BJ (cell line): ENCODE data around the gene PODN. TPM values are rescaled to one million over a fixed set of nuclear protein-coding genes. Genes with fewer than 3 reads are reported as not detected.

Source experiments
- CTCF ChIA-PET: fragments of 350-600 bp; formaldehyde crosslinking; extraction: SDS; loops from one replicate; lab custom pipeline; 2021; ENCODE audit warnings: antibody characterized with exemption, inconsistent platforms; lab: Yijun Ruan, JAX
- POLR2A ChIA-PET: fragments of 300-600 bp; sonication (Branson Sonifier 250); formaldehyde crosslinking; extraction: SDS; loops from one replicate; lab custom pipeline; 2021; ENCODE audit warnings: antibody characterized with exemption; lab: Charles Lee
- DNase-seq: peaks from one replicate; pipeline ENCODE4 v3.0.0-alpha.2; 2011; ENCODE audit warnings: low read depth
- H3K27me3 ChIP-seq: 2 replicates; pipeline ENCODE4 v1.6.0; 2011; ENCODE audit warnings: low read length; ENCODE audit not compliant: control insufficient read depth, insufficient read depth
- H3K36me3 ChIP-seq: 2 replicates; pipeline ENCODE4 v1.5.1; 2011; ENCODE audit warnings: low read length; ENCODE audit not compliant: control insufficient read depth, insufficient read depth
- H3K4me3 ChIP-seq: 2 replicates; pipeline ENCODE4 v1.5.1; 2011; ENCODE audit warnings: low read depth, mild to moderate bottlenecking, control low read depth, low read length
- polyA plus RNA-seq: library from polyadenylated mRNA; depleted of rRNA; stranded (reverse); fragments of >200 nt; gene quantifications from 2 replicates; pipeline ENCODE4 v1.2.3, GENCODE V29; 2011
- TF ChIP-seq, protein P1 (sequence below): IDR thresholded peaks from 2 replicates; pipeline ENCODE4 v1.5.1; 2011; ENCODE audit warnings: low read depth, mild to moderate bottlenecking, control low read depth, inconsistent platforms, low read length, moderate library complexity; ENCODE audit not compliant: insufficient read depth

Gene PODN
- polyA plus RNA-seq, 1 experiment, result 107 TPM

DNA sequence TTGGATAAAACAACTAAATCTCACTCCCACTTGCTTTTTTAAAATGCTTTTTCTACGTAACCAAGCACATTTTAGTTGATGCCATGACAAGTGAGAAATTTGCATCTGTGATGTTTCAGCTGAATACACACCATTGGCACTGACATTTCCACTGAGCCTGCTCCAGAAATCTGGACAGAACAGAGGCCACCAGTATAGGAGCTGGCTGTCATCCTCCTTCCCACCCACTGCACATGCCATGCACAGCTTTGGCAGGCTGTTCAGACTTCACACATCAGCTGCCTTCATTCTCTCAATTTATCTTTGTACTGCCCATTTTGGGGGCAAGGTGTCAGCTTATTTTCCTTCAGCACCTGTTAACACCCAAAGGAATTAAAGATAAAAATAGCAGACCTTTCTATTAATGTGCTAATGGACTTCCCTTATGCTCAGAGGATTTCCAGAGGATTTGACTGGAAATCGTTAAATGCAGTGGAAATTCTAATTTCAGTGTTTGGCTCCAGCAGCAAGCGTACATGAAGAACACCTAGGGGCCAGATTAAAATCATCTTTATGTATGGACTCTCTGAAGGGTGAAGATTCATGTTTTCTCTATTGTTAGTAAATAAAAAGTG lies 12.9 kb upstream of the PODN start:
- TF ChIP-seq, protein P1, sequence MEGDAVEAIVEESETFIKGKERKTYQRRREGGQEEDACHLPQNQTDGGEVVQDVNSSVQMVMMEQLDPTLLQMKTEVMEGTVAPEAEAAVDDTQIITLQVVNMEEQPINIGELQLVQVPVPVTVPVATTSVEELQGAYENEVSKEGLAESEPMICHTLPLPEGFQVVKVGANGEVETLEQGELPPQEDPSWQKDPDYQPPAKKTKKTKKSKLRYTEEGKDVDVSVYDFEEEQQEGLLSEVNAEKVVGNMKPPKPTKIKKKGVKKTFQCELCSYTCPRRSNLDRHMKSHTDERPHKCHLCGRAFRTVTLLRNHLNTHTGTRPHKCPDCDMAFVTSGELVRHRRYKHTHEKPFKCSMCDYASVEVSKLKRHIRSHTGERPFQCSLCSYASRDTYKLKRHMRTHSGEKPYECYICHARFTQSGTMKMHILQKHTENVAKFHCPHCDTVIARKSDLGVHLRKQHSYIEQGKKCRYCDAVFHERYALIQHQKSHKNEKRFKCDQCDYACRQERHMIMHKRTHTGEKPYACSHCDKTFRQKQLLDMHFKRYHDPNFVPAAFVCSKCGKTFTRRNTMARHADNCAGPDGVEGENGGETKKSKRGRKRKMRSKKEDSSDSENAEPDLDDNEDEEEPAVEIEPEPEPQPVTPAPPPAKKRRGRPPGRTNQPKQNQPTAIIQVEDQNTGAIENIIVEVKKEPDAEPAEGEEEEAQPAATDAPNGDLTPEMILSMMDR, result no peak
- Histone ChIP-seq H3K36me3 (peaks cover 4% of the 10 kb centered on the region; the same call in 1 of the 2 replicates), H3K27me3 (no peaks in the 10 kb centered on the region), H3K4me3 (no peak overlapping the region)
- CTCF ChIA-PET, result no interaction called here
- POLR2A ChIA-PET, result no interaction called here
- no peak for DNase-seq

DNA sequence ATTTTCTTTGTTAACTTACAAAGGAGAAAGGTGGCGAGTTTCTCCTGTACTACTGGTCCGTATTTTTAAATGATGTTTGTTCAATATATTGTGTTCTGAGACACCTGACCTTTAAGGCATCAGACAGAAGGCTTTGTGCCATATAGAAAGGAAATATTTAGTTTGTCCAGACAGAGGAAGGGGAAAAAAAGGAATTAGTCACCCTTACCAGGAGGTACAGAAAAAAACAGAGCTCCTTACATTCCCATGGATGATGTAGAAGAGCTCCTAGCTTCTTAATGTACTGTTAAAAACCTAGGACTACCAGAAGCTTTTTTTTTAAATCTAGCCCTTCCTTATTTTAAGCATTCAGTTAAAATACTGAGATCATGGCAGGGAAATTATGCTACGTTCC lies 12.4 kb upstream of the PODN start:
- POLR2A ChIA-PET, result no interaction called here
- Histone ChIP-seq H3K36me3 (peaks cover 4% of the 10 kb centered on the region; the same call in 1 of the 2 replicates), H3K27me3 (no peaks in the 10 kb centered on the region), H3K4me3 (no peak overlapping the region)
- TF ChIP-seq, protein P1, result no peak
- DNase-seq, result no peak
- CTCF ChIA-PET, result no interaction called here

DNA sequence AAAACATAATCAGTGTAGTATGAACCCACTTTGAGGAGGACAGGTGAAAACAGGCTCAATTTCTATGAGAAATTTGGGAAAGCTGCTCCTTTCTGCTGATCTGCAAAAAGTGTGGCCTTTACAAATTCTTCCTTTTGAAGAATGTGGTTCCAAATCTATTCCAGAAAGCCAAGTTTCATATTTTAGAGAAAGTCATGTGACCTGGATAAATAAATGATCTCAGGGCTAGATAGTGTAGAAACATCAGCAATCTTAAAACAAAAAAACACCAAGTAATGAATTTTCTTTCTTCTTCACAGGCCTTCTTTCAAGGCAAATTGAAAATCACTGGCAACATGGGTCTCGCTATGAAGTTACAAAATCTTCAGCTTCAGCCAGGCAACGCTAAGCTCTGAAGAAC lies 11.7 kb upstream of the PODN start:
- TF ChIP-seq, protein P1, result no peak

DNA sequence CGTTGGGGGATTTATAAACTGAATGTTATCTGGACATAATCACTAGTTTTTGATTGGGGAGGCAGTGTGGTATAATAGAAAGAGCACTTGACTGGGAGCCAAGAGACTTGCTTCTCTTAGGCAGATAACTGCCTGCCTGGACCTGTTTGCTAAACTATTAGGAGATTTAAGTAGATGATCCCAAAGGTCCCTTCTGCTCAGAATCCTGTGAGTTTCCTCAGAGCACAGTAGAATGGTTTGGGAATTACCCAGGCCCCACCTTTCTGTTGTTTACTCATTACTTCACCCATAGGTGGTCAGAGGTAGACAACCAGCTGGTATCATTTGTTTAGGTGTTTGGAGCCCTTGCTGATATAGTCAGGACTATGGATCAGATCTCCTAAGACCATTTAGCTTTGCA lies 10.3 kb upstream of the PODN start:
- TF ChIP-seq, protein P1, result no peak
- ChIA-PET CTCF (interaction anchor here (2.0 kb wide), 1 partner anchor 9 kb away, joined by 6 read pairs; no protein-coding TSS in a partner anchor), POLR2A (no interaction called here)

More for the DNA sequence above, 11.7 kb upstream of the PODN start:
- peaks cover 4% of the 10 kb centered on the region; the same call in 1 of the 2 replicates for H3K36me3 ChIP-seq
- DNase-seq, result no peak
- CTCF ChIA-PET, result interaction anchor here (2.0 kb wide), 1 partner anchor 10 kb away, joined by 6 read pairs; no protein-coding TSS in a partner anchor
- POLR2A ChIA-PET, result no interaction called here
- no peaks in the 10 kb centered on the region for H3K27me3 ChIP-seq
- no peak overlapping the region for H3K4me3 ChIP-seq

DNA sequence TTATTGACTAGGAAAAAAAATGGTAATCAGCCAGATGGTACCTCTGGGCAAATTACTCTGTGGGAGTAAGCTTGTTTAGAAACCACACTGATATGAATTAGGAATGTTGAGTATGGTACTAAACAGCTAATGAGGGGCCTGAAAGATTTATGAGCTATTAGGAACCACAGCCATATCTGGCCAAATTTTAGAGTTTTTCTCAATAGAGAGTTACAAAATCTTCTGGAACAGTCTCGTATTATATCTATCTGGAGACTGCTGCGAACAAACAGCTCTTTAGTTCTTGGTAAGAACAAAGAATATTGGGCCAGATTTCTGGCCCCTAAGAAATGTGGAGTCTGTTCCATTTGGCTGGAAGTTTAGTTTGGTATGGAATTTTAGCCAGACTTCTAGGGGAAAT lies 4.9 kb upstream of the PODN start:
- CTCF ChIA-PET, result interaction anchor here (0.6 to 1.8 kb wide), 3 partner anchors 9 to 753 kb away, joined by 3 to 5 read pairs (median 4); no protein-coding TSS in a partner anchor
- TF ChIP-seq, protein P1, result no peak
- H3K27me3 ChIP-seq, result no peaks in the 10 kb centered on the region
- H3K36me3 ChIP-seq, result peaks cover 2% of the 10 kb centered on the region; the same call in 1 of the 2 replicates
- peak; percentile 60 for DNase-seq
- no peak overlapping the region for H3K4me3 ChIP-seq
- POLR2A ChIA-PET, result interaction anchor here (0.7 kb wide), 1 partner anchor 10 kb away, joined by 3 read pairs; no protein-coding TSS in a partner anchor

More for the DNA sequence above, 10.3 kb upstream of the PODN start:
- no peak for DNase-seq
- H3K36me3 ChIP-seq, result peaks cover 4% of the 10 kb centered on the region; the same call in 1 of the 2 replicates
- H3K27me3 ChIP-seq, result no peaks in the 10 kb centered on the region
- no peak overlapping the region for H3K4me3 ChIP-seq
